Activated CD4-positive, alpha-beta T cell treated with anti-CD3 and anti-CD28 coated beads, Interleukin-2, Interleukin-4, amounts not matched to agents 100 ng/mL and 50 ng/mL, durations not matched to agents 16 hours and 8 hours (primary cell): Measurements from ENCODE around the gene LCE1B.

Experiments
- DNase-seq: peaks from one replicate; pipeline ENCODE4 v3.0.0-alpha.2; 2020; ENCODE audit warnings: low spot score

The LCE1B gene

GRCh38 chr1:152811671-152812070 is at the start of gene LCE1B:
LCE1B (plus strand) TSS chr1:152811971; CDS start chr1:152812447, 476 bp downstream.
- no peak for DNase-seq

GRCh38 chr1:152768847-152769533 is 42.8 kb upstream of the LCE1B start:
- no peak for DNase-seq

- DNase-seq = no peak
Observed at GRCh38 chr1:152770411-152770810, 41.4 kb upstream of the LCE1B start.

- DNase-seq = no peak
Observed at GRCh38 chr1:152774875-152775274, 36.9 kb upstream of the LCE1B start, which contains the start of gene LCE1F. LCE1F (plus strand) TSS chr1:152775140; CDS start chr1:152776372, 1,232 bp downstream.

- DNase-seq = no peak
Observed at GRCh38 chr1:152776361-152776760, 35.4 kb upstream of the LCE1B start.

- no peak for DNase-seq
Observed at GRCh38 chr1:152777510-152778137, 34.1 kb upstream of the LCE1B start.

- DNase-seq = no peak
Observed at GRCh38 chr1:152783095-152783494, 28.7 kb upstream of the LCE1B start.

GRCh38 chr1:152786077-152786476 is 25.7 kb upstream of the LCE1B start, which contains the start of gene LCE1E:
LCE1E (plus strand) TSS chr1:152786257; CDS start chr1:152787300, 1,043 bp downstream.
- DNase-seq = no peak

GRCh38 chr1:152795686-152796085 is 16.1 kb upstream of the LCE1B start:
- DNase-seq = no peak

- no peak for DNase-seq
Observed at GRCh38 chr1:152796421-152796820, 15.3 kb upstream of the LCE1B start, which contains the start of gene LCE1D. LCE1D (plus strand) TSS chr1:152796721; CDS start chr1:152797795, 1,074 bp downstream.

GRCh38 chr1:152801333-152801732 is 10.4 kb upstream of the LCE1B start:
- DNase-seq = no peak

GRCh38 chr1:152806576-152806975 is 5.2 kb upstream of the LCE1B start, which contains the start of gene LCE1C:
LCE1C (minus strand) TSS chr1:152806651; CDS start chr1:152805478, 1,173 bp downstream.
- DNase-seq = no peak

- no peak for DNase-seq
Observed at GRCh38 chr1:152811050-152811449, 721 bp upstream of the LCE1B start.

GRCh38 chr1:152817309-152817708 is 5.5 kb downstream of the LCE1B start:
- DNase-seq = no peak

GRCh38 chr1:152823294-152823693 is 11.5 kb downstream of the LCE1B start:
- no peak for DNase-seq

- DNase-seq = no peak
Observed at GRCh38 chr1:152824964-152825363, 13.2 kb downstream of the LCE1B start.

- DNase-seq = no peak
Observed at GRCh38 chr1:152827173-152827572, 15.4 kb downstream of the LCE1B start, which contains the start of gene LCE1A. LCE1A (plus strand) TSS chr1:152827473; CDS start chr1:152827473, 0 bp downstream.

- no peak for DNase-seq
Observed at GRCh38 chr1:152836870-152837269, 25.1 kb downstream of the LCE1B start.

- no peak for DNase-seq
Observed at GRCh38 chr1:152842556-152842955, 30.8 kb downstream of the LCE1B start, which contains the start of gene LCE6A. LCE6A (plus strand) TSS chr1:152842856; CDS start chr1:152843521, 665 bp downstream.

- DNase-seq = no peak
Observed at GRCh38 chr1:152855661-152856060, 43.9 kb downstream of the LCE1B start.

- DNase-seq = no peak
Observed at GRCh38 chr1:152858062-152858461, 46.3 kb downstream of the LCE1B start.

GRCh38 chr1:152859696-152860095 is 47.9 kb downstream of the LCE1B start, which contains the start of gene LCE7A:
LCE7A (plus strand) TSS chr1:152859996; CDS start chr1:152860698, 702 bp downstream.
- DNase-seq = no peak

- no peak for DNase-seq
Observed at GRCh38 chr1:152860129-152860528, 48.4 kb downstream of the LCE1B start.
